Embryonic facial prominence (tissue), 1 donor: ENCODE results near the gene SMCHD1.
"Not testable (repeated sequence)": the region's sequence is repeated elsewhere in the genome, so short reads cannot be mapped to it uniquely, and the experiment has no call there.

Source experiments
- DNase-seq: peaks from one replicate; pipeline ENCODE4 v3.0.0-alpha.2; 2016; ENCODE audit errors: extremely low spot score

Gene SMCHD1

GRCh38 chr18:2852460-2852859, 196.9 kb downstream of the SMCHD1 start:
- DNase-seq: not testable (repeated sequence)

GRCh38 chr18:2853173-2853925, 197.8 kb downstream of the SMCHD1 start:
- no peak for DNase-seq

- DNase-seq: no peak
Measured at GRCh38 chr18:2853926-2854664, 198.6 kb downstream of the SMCHD1 start.
